GM13977 (cell line): ENCODE results near the gene ARID5A.
"Not testable (repeated sequence)": the region's sequence is repeated elsewhere in the genome, so short reads cannot be mapped to it uniquely, and the experiment has no call there.

Experiments
- DNase-seq: peaks from one replicate; pipeline ENCODE4 v3.0.0; 2012; ENCODE audit warnings: low spot score
- CTCF ChIP-seq: IDR thresholded peaks from 2 replicates; pipeline ENCODE4 v1.5.1; 2012; ENCODE audit warnings: mild to moderate bottlenecking, control low read depth; ENCODE audit not compliant: insufficient read depth; ENCODE audit errors: extremely low read depth, missing control alignments
- in situ Hi-C: fragments of 300-500 bp; cut with MboI; formaldehyde crosslinking; loops from one replicate; pipeline ENCODE4 v1.12.0; 2022; ENCODE audit warnings: low sequenced_read_pairs, low pct_unique_long_range_greater_than_20kb, mixed read lengths, inconsistent platforms; ENCODE audit not compliant: unreplicated experiment

The ARID5A gene

GRCh38 chr2:96551605-96552314, 15.2 kb downstream of the ARID5A start:
- peak; percentile 12 for DNase-seq
- in situ Hi-C loops, result no loop called here
- TF ChIP-seq CTCF, result no peak

- TF ChIP-seq CTCF, result no peak
- in situ Hi-C loops, result no loop called here
- peak; percentile 14 for DNase-seq
Observed at GRCh38 chr2:96552315-96553175, 16.0 kb downstream of the ARID5A start.

- DNase-seq, result peak; percentile 23
- in situ Hi-C loops, result no loop called here
- no peak for TF ChIP-seq CTCF
Observed at GRCh38 chr2:96553176-96553956, 16.8 kb downstream of the ARID5A start.

- DNase-seq, in situ Hi-C loops: not testable (repeated sequence)
Observed at GRCh38 chr2:96553957-96554292, 17.4 kb downstream of the ARID5A start.

- peak; percentile 83 for DNase-seq
- TF ChIP-seq CTCF, result peak; percentile 94
- in situ Hi-C loops, result no loop called here
Observed at GRCh38 chr2:96554293-96555145, 18.0 kb downstream of the ARID5A start.

GRCh38 chr2:96555146-96555610, 18.6 kb downstream of the ARID5A start:
- no peak for TF ChIP-seq CTCF
- peak; percentile 14 for DNase-seq
- in situ Hi-C loops, result no loop called here
